Measurements from ENCODE around the gene FOXL3.
"Not testable (repeated sequence)": the region's sequence is repeated elsewhere in the genome, so short reads cannot be mapped to it uniquely, and the experiment has no call there.

Gene FOXL3

DNA sequence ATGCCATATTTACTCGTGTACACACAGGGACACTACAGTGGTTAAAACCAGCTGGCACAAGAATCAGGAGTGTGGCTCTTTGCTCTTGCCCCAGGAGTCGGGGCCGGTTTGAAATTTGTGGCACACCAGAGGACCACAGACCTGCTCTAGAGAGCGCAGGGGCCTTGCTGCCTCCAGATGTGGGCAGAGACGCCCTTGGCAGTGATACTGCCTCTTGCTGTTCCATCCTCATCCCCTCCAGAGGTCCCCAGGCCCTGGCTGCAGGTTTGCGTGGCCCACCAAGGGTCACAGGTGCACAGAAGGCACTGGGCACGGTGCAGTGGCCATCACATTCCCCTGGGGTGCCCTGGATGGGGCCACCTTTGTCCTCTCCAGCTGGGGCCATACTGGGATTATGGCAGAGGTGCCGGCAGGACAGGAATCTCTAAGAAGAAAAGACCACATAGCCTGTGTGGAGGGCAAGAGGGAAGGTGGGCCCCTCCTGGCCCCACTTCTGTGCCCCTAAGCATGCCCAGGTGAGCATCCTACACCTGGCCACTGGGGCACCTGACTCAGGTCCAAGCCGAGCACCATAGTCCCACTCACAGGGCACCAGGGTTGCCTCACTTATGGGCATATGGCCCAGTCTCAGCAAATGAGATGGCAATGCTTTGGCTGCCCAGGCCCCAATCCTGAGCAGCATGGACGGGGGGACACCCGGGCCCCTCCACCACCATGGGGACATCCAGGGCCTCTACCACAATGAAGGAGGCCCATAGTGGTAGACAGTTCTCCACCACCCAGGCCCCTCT, 45.6 kb downstream of the FOXL3 start:
- DNase-seq (ENCODE audit: low read depth in 1 of 2, low spot score in 1 of 2): no peak

DNA sequence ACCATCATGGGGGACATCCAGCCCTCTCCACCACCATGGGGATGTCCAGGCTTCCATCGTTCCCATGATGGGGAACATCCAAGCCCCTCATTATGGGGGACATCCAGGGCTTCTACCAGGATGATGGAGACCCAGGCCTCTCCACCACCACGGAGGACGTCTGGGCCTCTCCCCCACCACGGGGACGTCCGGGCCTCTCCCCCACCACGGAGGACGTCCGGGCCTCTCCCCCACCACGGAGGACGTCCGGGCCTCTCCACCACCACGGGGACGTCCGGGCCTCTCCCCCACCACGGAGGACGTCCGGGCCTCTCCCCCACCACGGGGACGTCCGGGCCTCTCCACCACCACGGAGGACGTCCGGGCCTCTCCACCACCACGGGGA, 46.2 kb downstream of the FOXL3 start:
- DNase-seq (ENCODE audit: low read depth in 1 of 2, low spot score in 1 of 2): not testable (repeated sequence)

DNA sequence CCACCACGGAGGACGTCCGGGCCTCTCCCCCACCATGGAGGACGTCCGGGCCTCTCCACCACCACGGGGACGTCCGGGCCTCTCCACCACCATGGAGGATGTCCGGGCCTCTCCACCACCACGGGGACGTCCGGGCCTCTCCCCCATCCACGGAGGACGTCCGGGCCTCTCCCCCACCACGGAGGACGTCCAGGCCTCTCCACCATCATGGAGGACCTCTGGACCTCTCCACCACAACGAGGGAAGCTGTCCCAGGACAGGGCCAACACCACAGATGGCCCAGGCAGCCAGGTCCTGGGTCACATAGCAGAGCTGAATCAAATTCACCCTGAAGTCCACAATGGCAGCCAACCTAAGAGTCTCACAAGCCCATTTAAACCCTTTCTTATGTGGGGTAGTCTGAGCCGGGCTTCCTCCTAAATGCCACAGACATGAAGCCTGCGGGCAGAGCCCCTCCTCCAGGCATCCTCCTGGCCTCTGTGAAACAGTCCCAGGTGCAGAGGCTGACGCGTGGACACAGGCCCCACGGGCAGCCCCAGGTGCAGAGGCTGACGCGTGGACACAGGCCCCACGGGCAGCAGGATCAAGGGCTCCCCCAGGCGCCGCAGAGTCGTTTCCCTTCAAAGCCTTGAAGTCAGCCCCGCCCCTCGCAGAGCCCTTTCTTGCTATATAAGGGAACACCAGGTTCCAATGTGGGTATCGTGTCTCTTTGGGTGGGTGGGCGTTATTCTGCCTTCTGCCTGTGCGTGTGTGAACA, 47.0 kb downstream of the FOXL3 start:
- no peak for DNase-seq (ENCODE audit: low read depth in 1 of 2, low spot score in 1 of 2)

DNA sequence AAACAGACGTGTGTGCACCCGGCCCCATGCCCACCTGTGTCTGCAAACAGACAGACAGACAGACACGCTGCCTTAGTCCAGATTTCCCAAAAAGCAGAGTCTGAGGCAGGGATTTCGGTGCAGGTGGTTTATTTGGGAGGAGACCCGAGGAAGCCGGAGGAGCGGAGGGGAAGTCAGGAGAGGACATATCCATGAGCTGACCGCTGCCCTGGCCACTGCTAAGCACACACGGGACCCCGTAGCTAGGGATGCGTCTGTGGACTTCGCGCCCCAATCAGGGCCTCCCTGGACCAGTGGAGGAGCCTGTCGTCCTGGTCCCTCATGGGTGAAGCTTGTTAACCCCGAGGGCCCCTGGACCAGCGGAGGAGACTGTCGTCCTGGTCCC, 47.6 kb downstream of the FOXL3 start:
- no peak for DNase-seq (ENCODE audit: low read depth in 1 of 2, low spot score in 1 of 2)

DNA sequence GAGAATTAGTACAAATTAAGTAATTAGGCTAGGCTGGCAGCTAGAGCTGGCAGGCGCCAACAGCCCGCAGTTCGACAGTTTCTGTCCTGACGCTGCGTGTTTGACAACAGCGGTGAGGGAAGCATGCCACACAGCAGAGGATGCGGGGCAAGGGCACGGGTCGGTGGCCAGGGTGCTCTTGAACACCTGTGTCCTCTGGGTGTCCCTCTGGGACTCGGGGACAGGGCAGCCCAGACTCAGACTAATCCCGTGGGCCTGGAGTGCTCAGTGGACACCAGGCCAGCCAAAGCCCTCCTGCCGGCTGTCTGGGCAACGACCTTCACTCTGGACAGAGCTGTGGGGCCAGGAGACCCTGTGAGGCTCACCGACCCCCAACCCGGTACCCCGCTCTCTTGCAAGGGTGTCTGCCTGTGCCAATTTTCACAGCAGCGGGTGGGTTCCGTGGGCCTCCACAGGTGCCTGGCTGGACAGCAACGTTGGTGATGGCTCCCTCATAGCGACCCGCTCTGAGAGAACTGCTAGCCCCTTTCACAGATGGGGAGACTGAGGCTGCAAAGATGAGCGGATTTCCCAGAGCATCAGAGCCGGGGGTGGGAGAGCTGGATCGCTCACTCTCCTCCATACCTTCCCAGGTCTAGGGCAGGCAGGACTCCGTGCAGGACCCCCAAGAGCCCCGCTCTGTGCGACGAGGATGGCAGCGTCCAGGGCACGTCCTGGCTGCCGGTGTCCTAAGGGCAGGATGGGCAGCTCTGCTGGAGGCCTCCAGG, 48.5 kb downstream of the FOXL3 start:
- DNase-seq (ENCODE audit: low read depth in 1 of 2, low spot score in 1 of 2): no peak

DNA sequence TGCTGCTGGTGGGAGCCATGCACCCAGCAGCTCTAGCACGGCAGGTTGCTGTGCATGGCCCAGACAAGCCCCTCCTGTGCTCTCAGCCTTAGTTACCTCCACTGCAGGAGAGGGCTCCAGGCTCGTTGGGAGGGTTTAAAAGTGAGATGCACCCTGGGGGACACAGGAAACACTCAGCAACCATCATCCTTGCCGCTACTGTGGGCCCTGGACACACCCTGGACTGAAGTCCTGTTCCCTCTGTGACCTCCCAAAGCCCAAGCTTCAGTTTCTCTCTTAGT, 49.0 kb downstream of the FOXL3 start:
- no peak for DNase-seq (ENCODE audit: low read depth in 1 of 2, low spot score in 1 of 2)

DNA sequence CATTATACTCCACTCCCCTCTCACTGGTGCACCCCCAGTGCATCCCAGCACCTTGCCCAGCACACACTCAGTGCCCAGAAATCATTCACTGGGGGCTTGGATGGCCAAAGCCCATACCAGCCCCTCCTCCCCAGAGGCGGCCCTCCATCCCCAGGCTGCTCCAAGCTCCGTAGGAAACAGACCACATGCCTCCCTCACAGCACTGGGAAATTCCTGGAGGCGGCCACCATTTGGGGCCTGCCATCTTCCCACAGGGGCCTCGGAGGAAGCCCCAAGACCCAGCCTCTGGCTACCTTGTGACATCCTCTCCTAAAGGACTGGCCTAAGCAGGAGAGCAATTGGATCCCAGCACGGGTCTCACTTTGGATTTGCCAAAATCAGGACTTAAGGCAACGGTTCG, 49.7 kb downstream of the FOXL3 start:
- no peak for DNase-seq (ENCODE audit: low read depth in 1 of 2, low spot score in 1 of 2)

DNA sequence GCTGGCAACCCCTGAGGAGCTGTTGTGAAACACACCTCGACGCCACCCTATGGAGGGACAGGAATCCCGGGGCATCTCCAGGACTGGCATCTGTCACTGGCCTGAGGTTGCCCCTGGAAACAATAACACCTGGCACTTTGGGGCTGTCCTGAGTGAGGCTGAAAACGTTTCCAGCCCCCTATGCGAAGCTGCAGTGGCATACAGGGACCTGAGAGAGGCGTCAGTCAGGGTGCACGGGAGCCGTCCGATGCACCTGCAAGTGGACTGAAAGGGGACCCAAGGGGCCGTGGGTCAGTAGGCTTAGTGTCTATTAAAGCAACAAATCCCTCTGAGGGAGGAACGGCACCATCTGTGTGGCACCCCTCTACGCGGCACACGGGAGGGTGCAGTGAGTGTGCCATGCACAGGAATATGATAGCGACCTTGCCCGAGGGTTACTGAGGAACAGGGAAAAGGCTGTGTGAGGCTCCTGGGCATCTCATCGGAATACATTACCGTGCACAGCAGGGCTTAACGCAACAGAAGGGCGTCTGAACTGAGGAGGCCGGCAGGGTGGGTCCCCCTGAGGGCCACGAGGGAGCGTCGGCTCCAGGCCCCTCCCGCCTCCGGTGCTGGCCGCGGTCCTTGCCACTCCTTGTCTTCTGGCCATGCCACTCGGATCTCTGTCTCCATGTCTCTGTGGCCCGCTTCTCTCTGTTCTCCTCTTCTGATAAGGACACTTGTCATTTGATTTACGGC, 50.4 kb downstream of the FOXL3 start:
- DNase-seq (ENCODE audit: low read depth in 1 of 2, low spot score in 1 of 2): no peak
